HEK293 (cell line): ENCODE measurements around the gene XKR7.

Experiments used
- CTCF ChIA-PET: fragments of 350-600 bp; formaldehyde crosslinking; extraction: SDS; loops from one replicate; lab custom pipeline; 2021; ENCODE audit warnings: antibody characterized with exemption; lab: Yijun Ruan, JAX
- POLR2A ChIA-PET: fragments of 300-600 bp; formaldehyde crosslinking; extraction: SDS; loops from one replicate; lab custom pipeline; 2020; ENCODE audit warnings: antibody characterized with exemption, inconsistent platforms; lab: Yijun Ruan, JAX
- H3K27ac ChIP-seq: fragments of 200-500 bp; sonication (Bioruptor generic); 2 replicates; pipeline ENCODE4 v1.5.1; 2014; ENCODE audit warnings: low read depth, low read length, control low read depth, inconsistent platforms; ENCODE audit errors: extremely low read depth
- H3K36me3 ChIP-seq, 2 experiments: fragments of 200-500 bp in 1 of 2; sonication (Bioruptor generic) in 1 of 2; 1 replicate in 1 of 2; 2 replicates in 1 of 2; pipeline ENCODE4 v1.5.1; 2014 to 2017; ENCODE audit warnings: inconsistent platforms in 2 of 2, low read length in 2 of 2; ENCODE audit not compliant: control insufficient read depth in 2 of 2, insufficient read depth in 1 of 2
- H3K4me1 ChIP-seq: fragments of 200-500 bp; sonication (Bioruptor generic); 2 replicates; pipeline ENCODE4 v1.5.1; 2014; ENCODE audit warnings: mild to moderate bottlenecking, low read length, inconsistent platforms; ENCODE audit not compliant: control insufficient read depth, insufficient read depth
- H3K4me3 ChIP-seq: 2 replicates; pipeline ENCODE4 v1.5.1; 2011; ENCODE audit warnings: low read depth, mild to moderate bottlenecking, control low read depth, low read length, moderate library complexity
- H3K9me3 ChIP-seq: fragments of 200-500 bp; sonication (Bioruptor generic); 2 replicates; pipeline ENCODE4 v1.5.1; 2014; ENCODE audit warnings: low read depth, low read length, inconsistent platforms; ENCODE audit not compliant: control insufficient read depth, insufficient read depth
- BCL11B ChIP-seq: fragments of 450-650 bp; formaldehyde crosslinking; IDR thresholded peaks from 2 replicates; pipeline ENCODE4 v1.5.1; 2016; ENCODE audit warnings: low read depth, missing biosample characterization, missing genetic modification characterization
- CTCF ChIP-seq: fragments of 450-650 bp; formaldehyde crosslinking; IDR thresholded peaks from 2 replicates; pipeline ENCODE4 v1.5.1; 2016; ENCODE audit warnings: missing biosample characterization, missing genetic modification characterization
- GFI1B ChIP-seq: fragments of 450-650 bp; formaldehyde crosslinking; IDR thresholded peaks from 2 replicates; pipeline ENCODE4 v1.5.1; 2016; ENCODE audit warnings: missing biosample characterization, missing genetic modification characterization
- GLIS1 ChIP-seq: fragments of 450-650 bp; formaldehyde crosslinking; IDR thresholded peaks from 2 replicates; pipeline ENCODE4 v1.5.1; 2016; ENCODE audit warnings: missing biosample characterization, missing genetic modification characterization
- KLF1 ChIP-seq: fragments of 450-650 bp; formaldehyde crosslinking; IDR thresholded peaks from 2 replicates; pipeline ENCODE4 v1.5.1; 2016; ENCODE audit warnings: missing biosample characterization, missing genetic modification characterization
- MYNN ChIP-seq: fragments of 450-650 bp; formaldehyde crosslinking; IDR thresholded peaks from 2 replicates; pipeline ENCODE4 v1.5.1; 2016; ENCODE audit warnings: missing biosample characterization, missing genetic modification characterization, borderline replicate concordance
- SP7 ChIP-seq: fragments of 450-650 bp; formaldehyde crosslinking; IDR thresholded peaks from 2 replicates; pipeline ENCODE4 v1.5.1; 2016; ENCODE audit warnings: missing biosample characterization, missing genetic modification characterization
- ZFP41 ChIP-seq: fragments of 450-650 bp; formaldehyde crosslinking; IDR thresholded peaks from 2 replicates; pipeline ENCODE4 v1.5.1; 2016; ENCODE audit warnings: missing biosample characterization, missing genetic modification characterization, borderline replicate concordance
- ZNF112 ChIP-seq: fragments of 450-650 bp; formaldehyde crosslinking; IDR thresholded peaks from 2 replicates; pipeline ENCODE4 v1.5.0; 2017; ENCODE audit warnings: missing biosample characterization, missing genetic modification characterization
- ZNF184 ChIP-seq: fragments of 450-650 bp; IDR thresholded peaks from 2 replicates; pipeline ENCODE4 v1.5.1; 2018; ENCODE audit warnings: missing biosample characterization, mild to moderate bottlenecking, missing genetic modification characterization
- ZNF324 ChIP-seq: fragments of 450-650 bp; formaldehyde crosslinking; IDR thresholded peaks from 2 replicates; pipeline ENCODE4 v1.5.1; 2016; ENCODE audit warnings: missing biosample characterization, missing genetic modification characterization
- ZNF335 ChIP-seq: fragments of 450-650 bp; formaldehyde crosslinking; conservative IDR thresholded peaks from 2 replicates; pipeline ENCODE4 v1.5.1; 2016; ENCODE audit warnings: missing biosample characterization, missing genetic modification characterization
- ZNF488 ChIP-seq: fragments of 450-650 bp; formaldehyde crosslinking; IDR thresholded peaks from 2 replicates; pipeline ENCODE4 v1.5.1; 2016; ENCODE audit warnings: missing biosample characterization, missing genetic modification characterization
- ZNF585B ChIP-seq: fragments of 450-650 bp; formaldehyde crosslinking; IDR thresholded peaks from 2 replicates; pipeline ENCODE4 v1.5.1; 2016; ENCODE audit warnings: missing biosample characterization, missing genetic modification characterization
- ZNF776 ChIP-seq: fragments of 450-650 bp; formaldehyde crosslinking; IDR thresholded peaks from 2 replicates; pipeline ENCODE4 v1.5.0; 2017; ENCODE audit warnings: missing biosample characterization, missing genetic modification characterization, borderline replicate concordance
- ZNF792 ChIP-seq: fragments of 450-650 bp; formaldehyde crosslinking; IDR thresholded peaks from 2 replicates; pipeline ENCODE4 v1.5.1; 2016; ENCODE audit warnings: missing biosample characterization, missing genetic modification characterization
- ZSCAN23 ChIP-seq: fragments of 450-650 bp; formaldehyde crosslinking; IDR thresholded peaks from 2 replicates; pipeline ENCODE4 v1.5.1; 2016; ENCODE audit warnings: missing biosample characterization, missing genetic modification characterization
- TF ChIP-seq, protein P1 (sequence below): fragments of 450-650 bp; formaldehyde crosslinking; IDR thresholded peaks from 2 replicates; pipeline ENCODE4 v1.5.1; 2016; ENCODE audit warnings: missing biosample characterization, missing genetic modification characterization
- TF ChIP-seq, protein P2 (sequence below): fragments of 450-650 bp; formaldehyde crosslinking; IDR thresholded peaks from 2 replicates; pipeline ENCODE4 v1.5.1; 2016; ENCODE audit warnings: missing biosample characterization, missing genetic modification characterization, borderline replicate concordance
- TF ChIP-seq, protein P3 (sequence below): fragments of 450-650 bp; IDR thresholded peaks from 2 replicates; pipeline ENCODE4 v1.5.1; 2018; ENCODE audit warnings: missing biosample characterization, missing genetic modification characterization

Gene XKR7

DNA sequence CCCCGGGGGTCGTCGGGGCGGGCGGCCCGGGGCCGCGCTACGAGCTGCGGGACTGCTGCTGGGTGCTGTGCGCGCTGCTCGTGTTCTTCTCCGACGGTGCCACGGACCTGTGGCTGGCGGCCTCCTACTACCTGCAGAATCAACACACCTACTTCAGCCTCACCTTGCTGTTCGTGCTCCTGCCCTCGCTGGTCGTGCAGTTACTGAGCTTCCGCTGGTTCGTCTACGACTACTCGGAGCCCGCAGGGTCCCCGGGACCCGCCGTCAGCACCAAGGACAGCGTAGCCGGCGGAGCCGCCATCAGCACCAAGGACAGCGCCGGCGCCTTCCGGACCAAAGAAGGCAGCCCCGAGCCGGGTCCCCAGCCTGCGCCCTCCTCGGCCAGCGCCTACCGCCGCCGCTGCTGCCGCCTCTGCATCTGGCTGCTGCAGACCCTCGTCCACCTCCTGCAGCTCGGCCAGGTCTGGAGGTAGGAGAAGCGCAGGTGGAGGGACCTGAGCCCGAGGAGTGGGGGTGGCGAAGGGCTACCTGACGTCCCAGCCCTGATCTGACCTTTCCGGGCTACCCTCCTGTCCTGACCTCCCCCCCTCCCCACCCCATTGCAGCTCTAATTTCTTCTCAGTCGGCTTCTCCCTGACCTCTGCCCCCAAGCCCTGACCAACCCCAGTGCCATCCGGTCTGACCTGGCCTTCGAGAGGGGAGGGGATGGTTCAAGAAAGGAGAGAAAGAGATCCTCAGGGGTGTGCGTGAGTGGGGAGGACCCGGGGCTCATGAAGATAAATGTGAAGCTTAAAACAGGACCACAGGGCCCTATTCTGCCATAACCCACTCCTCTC is 558 bp downstream of the XKR7 start (continued):
- peak; percentile 17; the same call in 1 of the 2 replicates for TF ChIP-seq GLIS1 (tag by site-specific recombination)
- TF ChIP-seq, protein P1, sequence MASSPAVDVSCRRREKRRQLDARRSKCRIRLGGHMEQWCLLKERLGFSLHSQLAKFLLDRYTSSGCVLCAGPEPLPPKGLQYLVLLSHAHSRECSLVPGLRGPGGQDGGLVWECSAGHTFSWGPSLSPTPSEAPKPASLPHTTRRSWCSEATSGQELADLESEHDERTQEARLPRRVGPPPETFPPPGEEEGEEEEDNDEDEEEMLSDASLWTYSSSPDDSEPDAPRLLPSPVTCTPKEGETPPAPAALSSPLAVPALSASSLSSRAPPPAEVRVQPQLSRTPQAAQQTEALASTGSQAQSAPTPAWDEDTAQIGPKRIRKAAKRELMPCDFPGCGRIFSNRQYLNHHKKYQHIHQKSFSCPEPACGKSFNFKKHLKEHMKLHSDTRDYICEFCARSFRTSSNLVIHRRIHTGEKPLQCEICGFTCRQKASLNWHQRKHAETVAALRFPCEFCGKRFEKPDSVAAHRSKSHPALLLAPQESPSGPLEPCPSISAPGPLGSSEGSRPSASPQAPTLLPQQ: peak; percentile 73

- no peaks in the 10 kb centered on the region for H3K36me3 ChIP-seq
- H3K9me3 ChIP-seq: no peaks in the 10 kb centered on the region
- TF ChIP-seq, protein P2, sequence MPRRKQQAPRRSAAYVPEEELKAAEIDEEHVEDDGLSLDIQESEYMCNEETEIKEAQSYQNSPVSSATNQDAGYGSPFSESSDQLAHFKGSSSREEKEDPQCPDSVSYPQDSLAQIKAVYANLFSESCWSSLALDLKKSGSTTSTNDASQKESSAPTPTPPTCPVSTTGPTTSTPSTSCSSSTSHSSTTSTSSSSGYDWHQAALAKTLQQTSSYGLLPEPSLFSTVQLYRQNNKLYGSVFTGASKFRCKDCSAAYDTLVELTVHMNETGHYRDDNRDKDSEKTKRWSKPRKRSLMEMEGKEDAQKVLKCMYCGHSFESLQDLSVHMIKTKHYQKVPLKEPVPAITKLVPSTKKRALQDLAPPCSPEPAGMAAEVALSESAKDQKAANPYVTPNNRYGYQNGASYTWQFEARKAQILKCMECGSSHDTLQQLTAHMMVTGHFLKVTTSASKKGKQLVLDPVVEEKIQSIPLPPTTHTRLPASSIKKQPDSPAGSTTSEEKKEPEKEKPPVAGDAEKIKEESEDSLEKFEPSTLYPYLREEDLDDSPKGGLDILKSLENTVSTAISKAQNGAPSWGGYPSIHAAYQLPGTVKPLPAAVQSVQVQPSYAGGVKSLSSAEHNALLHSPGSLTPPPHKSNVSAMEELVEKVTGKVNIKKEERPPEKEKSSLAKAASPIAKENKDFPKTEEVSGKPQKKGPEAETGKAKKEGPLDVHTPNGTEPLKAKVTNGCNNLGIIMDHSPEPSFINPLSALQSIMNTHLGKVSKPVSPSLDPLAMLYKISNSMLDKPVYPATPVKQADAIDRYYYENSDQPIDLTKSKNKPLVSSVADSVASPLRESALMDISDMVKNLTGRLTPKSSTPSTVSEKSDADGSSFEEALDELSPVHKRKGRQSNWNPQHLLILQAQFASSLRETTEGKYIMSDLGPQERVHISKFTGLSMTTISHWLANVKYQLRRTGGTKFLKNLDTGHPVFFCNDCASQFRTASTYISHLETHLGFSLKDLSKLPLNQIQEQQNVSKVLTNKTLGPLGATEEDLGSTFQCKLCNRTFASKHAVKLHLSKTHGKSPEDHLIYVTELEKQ: no peak
- no peak for TF ChIP-seq ZNF488 (tag by site-specific recombination)
- no peak for TF ChIP-seq ZNF776 (tag by site-specific recombination)
- TF ChIP-seq ZFP41 (tag by site-specific recombination): no peak
- TF ChIP-seq BCL11B (tag by site-specific recombination): no peak
- no peak for TF ChIP-seq MYNN (tag by site-specific recombination)
- no peak for TF ChIP-seq CTCF (tag by site-specific recombination)
- TF ChIP-seq ZNF112 (tag by site-specific recombination): no peak
- TF ChIP-seq ZSCAN23 (tag by site-specific recombination): no peak
- no peaks in the 10 kb centered on the region for H3K4me1 ChIP-seq
- ChIA-PET POLR2A (no interaction called here), CTCF (interaction anchor here (0.9 to 1.5 kb wide), 2 partner anchors 117 to 266 kb away, joined by 6 read pairs; no protein-coding TSS in a partner anchor)
- no peak overlapping the region for H3K4me3 ChIP-seq
- no peak overlapping the region for H3K27ac ChIP-seq
Observed at GRCh38 chr20:31969991-31970390, 2.0 kb downstream of the XKR7 start.

- Histone ChIP-seq H3K36me3 (no peaks in the 10 kb centered on the region), H3K4me3 (no peak overlapping the region), H3K9me3 (no peaks in the 10 kb centered on the region), H3K4me1 (no peaks in the 10 kb centered on the region), H3K27ac (no peak overlapping the region)
- ChIA-PET POLR2A (interaction anchor here (1.0 kb wide), 1 partner anchor 55 kb away, joined by 3 read pairs; no protein-coding TSS in a partner anchor), CTCF (interaction anchor here (0.5 to 1.6 kb wide), 3 partner anchors 20 to 345 kb away, joined by 4 to 6 read pairs (median 4); partner anchors contain the start of gene PDRG1)
- TF ChIP-seq GFI1B (tag by site-specific recombination) (no peak), SP7 (tag by site-specific recombination) (no peak), ZNF792 (no peak), ZNF324 (tag by site-specific recombination) (no peak), ZNF585B (tag by site-specific recombination) (no peak), ZNF335 (tag by site-specific recombination) (no peak), KLF1 (tag by site-specific recombination) (no peak), CTCF (tag by site-specific recombination) (no peak), ZNF184 (tag by site-specific recombination) (no peak)
- TF ChIP-seq, protein P3, sequence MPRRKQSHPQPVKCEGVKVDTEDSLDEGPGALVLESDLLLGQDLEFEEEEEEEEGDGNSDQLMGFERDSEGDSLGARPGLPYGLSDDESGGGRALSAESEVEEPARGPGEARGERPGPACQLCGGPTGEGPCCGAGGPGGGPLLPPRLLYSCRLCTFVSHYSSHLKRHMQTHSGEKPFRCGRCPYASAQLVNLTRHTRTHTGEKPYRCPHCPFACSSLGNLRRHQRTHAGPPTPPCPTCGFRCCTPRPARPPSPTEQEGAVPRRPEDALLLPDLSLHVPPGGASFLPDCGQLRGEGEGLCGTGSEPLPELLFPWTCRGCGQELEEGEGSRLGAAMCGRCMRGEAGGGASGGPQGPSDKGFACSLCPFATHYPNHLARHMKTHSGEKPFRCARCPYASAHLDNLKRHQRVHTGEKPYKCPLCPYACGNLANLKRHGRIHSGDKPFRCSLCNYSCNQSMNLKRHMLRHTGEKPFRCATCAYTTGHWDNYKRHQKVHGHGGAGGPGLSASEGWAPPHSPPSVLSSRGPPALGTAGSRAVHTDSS (tag by site-specific recombination): no peak
Observed at GRCh38 chr20:31972471-31973021, 4.6 kb downstream of the XKR7 start.
